GM23338 (cell line): ENCODE data around the gene EIF2S3. TPM values are rescaled to one million over a fixed set of nuclear protein-coding genes. Genes with fewer than 3 reads are reported as not detected.

ENCODE experiments used
- ATAC-seq: fragments of 200-7000 bp; cut with Tn5 transposase; 3 replicates; pipeline ENCODE4 v1.9.1; 2020
- DNase-seq: peaks from one replicate; pipeline ENCODE4 v3.0.0-alpha.2; 2015; ENCODE audit warnings: low spot score
- H2AFZ ChIP-seq: fragments of 200-600 bp; sonication (generic); 2 replicates; pipeline ENCODE4 v1.8.0; 2016; ENCODE audit warnings: antibody characterized with exemption, mild to moderate bottlenecking, moderate library complexity
- H3F3A ChIP-seq: fragments of 200-600 bp; sonication (generic); replicated peaks from 2 replicates; pipeline ENCODE4 v1.8.0; 2017; ENCODE audit warnings: antibody characterized with exemption, mixed run types, low read depth
- H3K27ac ChIP-seq: fragments of 200-600 bp; sonication (generic); 2 replicates; pipeline ENCODE4 v1.6.1; 2016; ENCODE audit warnings: low read depth
- H3K27me3 ChIP-seq: fragments of 200-600 bp; sonication (generic); 2 replicates; pipeline ENCODE4 v1.8.0; 2016; ENCODE audit warnings: mild to moderate bottlenecking, mixed run types, moderate library complexity; ENCODE audit not compliant: insufficient read depth
- H3K36me3 ChIP-seq: fragments of 200-600 bp; sonication (generic); 2 replicates; pipeline ENCODE4 v1.8.0; 2016; ENCODE audit warnings: mild to moderate bottlenecking; ENCODE audit not compliant: insufficient read depth
- H3K4me1 ChIP-seq: fragments of 200-600 bp; sonication (generic); 2 replicates; pipeline ENCODE4 v1.8.0; 2016; ENCODE audit warnings: mild to moderate bottlenecking, moderate library complexity; ENCODE audit not compliant: insufficient read depth
- H3K4me2 ChIP-seq: fragments of 200-600 bp; sonication (generic); 2 replicates; pipeline ENCODE4 v1.7.1; 2017; ENCODE audit warnings: mixed run types
- H3K4me3 ChIP-seq: fragments of 200-600 bp; sonication (generic); 2 replicates; pipeline ENCODE4 v1.6.1; 2016; ENCODE audit warnings: mixed run types
- H3K79me2 ChIP-seq: fragments of 200-600 bp; sonication (generic); replicated peaks from 2 replicates; pipeline ENCODE4 v1.8.0; 2017; ENCODE audit warnings: mild to moderate bottlenecking; ENCODE audit not compliant: insufficient read depth
- H3K9me2 ChIP-seq: fragments of 200-600 bp; sonication (generic); 2 replicates; pipeline ENCODE4 v1.8.0; 2017; ENCODE audit not compliant: insufficient read depth
- H4K20me1 ChIP-seq: fragments of 200-600 bp; sonication (generic); replicated peaks from 2 replicates; pipeline ENCODE4 v1.8.0; 2017; ENCODE audit warnings: mild to moderate bottlenecking; ENCODE audit not compliant: insufficient read depth
- H3K27ac Mint-ChIP-seq: 2 replicates; pipeline ENCODE4 v1.8.0; 2020; ENCODE audit warnings: inconsistent platforms, mild to moderate bottlenecking, moderate library complexity, mixed read lengths
- H3K27me3 Mint-ChIP-seq: 3 replicates; pipeline ENCODE4 v1.8.0; 2022; ENCODE audit warnings: low read depth, mild to moderate bottlenecking, moderate library complexity, mixed read lengths, inconsistent platforms; ENCODE audit not compliant: insufficient read depth, poor library complexity
- H3K36me3 Mint-ChIP-seq: 3 replicates; pipeline ENCODE4 v1.8.0; 2021; ENCODE audit warnings: low read depth, mild to moderate bottlenecking, inconsistent platforms, moderate library complexity, mixed read lengths
- H3K4me1 Mint-ChIP-seq: 3 replicates; pipeline ENCODE4 v1.8.0; 2020; ENCODE audit warnings: mild to moderate bottlenecking, inconsistent platforms, mixed read lengths
- H3K4me3 Mint-ChIP-seq: 3 replicates; pipeline ENCODE4 v1.8.0; 2021; ENCODE audit warnings: moderate library complexity, mild to moderate bottlenecking, inconsistent platforms, mixed read lengths
- H3K9me3 Mint-ChIP-seq: 3 replicates; pipeline ENCODE4 v1.8.0; 2020; ENCODE audit warnings: moderate library complexity, mild to moderate bottlenecking, inconsistent platforms, mixed read lengths
- CREB1 ChIP-seq: fragments of 250-450 bp; sonication (Bioruptor Pico); IDR thresholded peaks from 2 replicates; pipeline ENCODE4 v1.5.0; 2020; ENCODE audit warnings: low read depth, mild to moderate bottlenecking, moderate library complexity
- CTCF ChIP-seq, 2 experiments: fragments of 200-600 bp in 1 of 2; sonication (generic) in 1 of 2; conservative IDR thresholded peaks; 2 replicates each; pipeline versions ENCODE4 v1.5.1 to v1.6.1; 2016 to 2017; ENCODE audit warnings: antibody characterized with exemption in 2 of 2, low read depth in 2 of 2, mild to moderate bottlenecking in 2 of 2, moderate library complexity in 1 of 2
- ETS1 ChIP-seq: IDR thresholded peaks from 2 replicates; pipeline ENCODE4 v1.6.1; 2016; ENCODE audit warnings: antibody characterized with exemption
- EZH2 ChIP-seq: fragments of 200-600 bp; sonication (generic); IDR thresholded peaks from one replicate; pipeline ENCODE4 v1.8.0; 2017; ENCODE audit warnings: antibody characterized with exemption, mild to moderate bottlenecking, low read depth; ENCODE audit not compliant: unreplicated experiment
- EZH2phosphoT487 ChIP-seq: fragments of 200-600 bp; sonication (generic); IDR thresholded peaks from one replicate; pipeline ENCODE4 v1.8.1; 2018; ENCODE audit warnings: antibody characterized with exemption; ENCODE audit not compliant: unreplicated experiment
- JUNB ChIP-seq: IDR thresholded peaks from one replicate; pipeline ENCODE4 v1.6.1; 2016; ENCODE audit warnings: antibody characterized with exemption; ENCODE audit not compliant: unreplicated experiment
- NANOG ChIP-seq: IDR thresholded peaks from 2 replicates; pipeline ENCODE4 v1.6.1; 2016; ENCODE audit warnings: antibody characterized with exemption, borderline replicate concordance
- POLR2AphosphoS5 ChIP-seq: IDR thresholded peaks from 2 replicates; pipeline ENCODE4 v1.6.1; 2016; ENCODE audit warnings: antibody characterized with exemption, low read depth
- REST ChIP-seq: IDR thresholded peaks from one replicate; pipeline ENCODE4 v1.6.1; 2018; ENCODE audit warnings: antibody characterized with exemption; ENCODE audit not compliant: unreplicated experiment
- STAT1 ChIP-seq: IDR thresholded peaks from one replicate; pipeline ENCODE4 v1.6.1; 2016; ENCODE audit warnings: antibody characterized with exemption; ENCODE audit not compliant: unreplicated experiment
- ZNF114 ChIP-seq: fragments of 250-450 bp; sonication (Bioruptor Pico); IDR thresholded peaks from 2 replicates; pipeline ENCODE4 v1.5.0; 2020; ENCODE audit warnings: mild to moderate bottlenecking, moderate library complexity
- ZNF331 ChIP-seq: fragments of 250-450 bp; sonication (Bioruptor Pico); IDR thresholded peaks from 2 replicates; pipeline ENCODE4 v1.5.0; 2020; ENCODE audit warnings: low read depth, mild to moderate bottlenecking, moderate library complexity
- ZNF462 ChIP-seq: fragments of 250-450 bp; sonication (Bioruptor Pico); IDR thresholded peaks from 2 replicates; pipeline ENCODE4 v1.5.0; 2020; ENCODE audit warnings: mild to moderate bottlenecking, moderate library complexity
- polyA plus RNA-seq: library from polyadenylated mRNA; unstranded; fragments of >200 nt; fragmentation: Nextera tagmentation; extraction: Ambion mirVana; gene quantifications from 2 replicates; pipeline ENCODE4 v1.2.1, GENCODE V29; 2016
- total RNA-seq: library from RNA; depleted of rRNA; stranded (reverse); fragments of >200 nt; shearing (Covaris generic); gene quantifications from 2 replicates; pipeline ENCODE4 v1.2.3, GENCODE V29; 2014

Gene EIF2S3
- total and polyA plus RNA-seq, 2 experiments from 2014 or later, result 90.5 to 323 TPM

GRCh38 chrX:24098932-24099331 is 44.2 kb downstream of the EIF2S3 start:
- Histone ChIP-seq H3F3A (no peaks in the 10 kb centered on the region), H3K4me1 (no peaks in the 10 kb centered on the region), H4K20me1 (no peaks in the 10 kb centered on the region), H3K4me2 (no peak overlapping the region), H3K36me3 (no peaks in the 10 kb centered on the region), H3K27me3 (no peaks in the 10 kb centered on the region), H3K9me2 (no peaks in the 10 kb centered on the region), H2AFZ (no peak overlapping the region), H3K4me3 (no peak overlapping the region), H3K79me2 (no peaks in the 10 kb centered on the region), H3K27ac (no peak overlapping the region)
- Mint-ChIP-seq H3K4me3 (no peak overlapping the region), H3K36me3 (no peaks in the 10 kb centered on the region), H3K4me1 (peaks cover 9% of the 10 kb centered on the region), H3K27ac (no peak overlapping the region), H3K9me3 (no peaks in the 10 kb centered on the region; the same call in 2 of the 3 replicates), H3K27me3 (no peaks in the 10 kb centered on the region)
- DNase-seq, result no peak
- ATAC-seq, result no peak
- TF ChIP-seq ZNF114 (CRISPR knock-in tag) (no peak), JUNB (no peak), ZNF462 (CRISPR knock-in tag) (no peak), POLR2AphosphoS5 (no peak), REST (no peak), STAT1 (no peak), ETS1 (no peak), EZH2phosphoT487 (no peak), CREB1 (CRISPR knock-in tag) (no peak), CTCF (conservative IDR thresholded peaks at IDR 0.05; ENCODE audit: low read depth in 2 of 2) (no peak), ZNF331 (no peak), EZH2 (no peak), NANOG (no peak)
